ENCODE data around the gene SPEG. TPM values are rescaled to one million over a fixed set of nuclear protein-coding genes. Genes with fewer than 3 reads are reported as not detected.

Gene SPEG
- total RNA-seq, 1 experiment from 2014 or later: 41.5 TPM

GRCh38 chr2:219527472-219527871 is 92.8 kb downstream of the SPEG start:
- no peak for DNase-seq (ENCODE audit: low read depth)

- DNase-seq (ENCODE audit: low read depth): peak; percentile 73
These were observed 95.7 kb downstream of the SPEG start for GRCh38 chr2:219530048-219530963.

GRCh38 chr2:219531639-219532377 is 97.2 kb downstream of the SPEG start:
- DNase-seq (ENCODE audit: low read depth): no peak

GRCh38 chr2:219532378-219532649 is 97.7 kb downstream of the SPEG start:
- DNase-seq (ENCODE audit: low read depth): no peak

- no peak for DNase-seq (ENCODE audit: low read depth)
These were observed 99.5 kb downstream of the SPEG start for GRCh38 chr2:219533930-219534661.

GRCh38 chr2:219536425-219536824 is 101.8 kb downstream of the SPEG start:
- no peak for DNase-seq (ENCODE audit: low read depth)

- no peak for DNase-seq (ENCODE audit: low read depth)
These were observed 102.3 kb downstream of the SPEG start for GRCh38 chr2:219536967-219537366.

- no peak for DNase-seq (ENCODE audit: low read depth)
These were observed 103.2 kb downstream of the SPEG start for GRCh38 chr2:219537657-219538488.

GRCh38 chr2:219538504-219538951 is 103.9 kb downstream of the SPEG start:
- no peak for DNase-seq (ENCODE audit: low read depth)

GRCh38 chr2:219538956-219539788 is 104.5 kb downstream of the SPEG start:
- DNase-seq (ENCODE audit: low read depth): no peak

GRCh38 chr2:219539926-219540678 is 105.5 kb downstream of the SPEG start:
- DNase-seq (ENCODE audit: low read depth): no peak

GRCh38 chr2:219540784-219541504 is 106.3 kb downstream of the SPEG start:
- no peak for DNase-seq (ENCODE audit: low read depth)

GRCh38 chr2:219541611-219542180 is 107.1 kb downstream of the SPEG start:
- DNase-seq (ENCODE audit: low read depth): peak; percentile 44

GRCh38 chr2:219542931-219543595 is 108.4 kb downstream of the SPEG start:
- DNase-seq (ENCODE audit: low read depth): peak; percentile 49

GRCh38 chr2:219543596-219544358 is 109.1 kb downstream of the SPEG start, which contains the start of the genes CHPF and TMEM198:
TSS of gene CHPF (minus strand) at chr2:219543809. CDS start at chr2:219543538, 271 bp downstream.
TSS of gene TMEM198 (plus strand) at chr2:219544028. CDS start at chr2:219544728, 700 bp downstream.
- peak; percentile 99 for DNase-seq (ENCODE audit: low read depth)

- DNase-seq (ENCODE audit: low read depth): no peak
These were observed 109.9 kb downstream of the SPEG start for GRCh38 chr2:219544567-219544966.

Measured in LHCN-M2 (cell line).